ENCODE data around the gene RASSF10. TPM values are rescaled to one million over a fixed set of nuclear protein-coding genes. Genes with fewer than 3 reads are reported as not detected.

The RASSF10 gene
- polyA plus RNA-seq, 1 donor from 2014 or later: not detected

- no peaks in the 10 kb centered on the region for H4K20me1 ChIP-seq (ENCODE audit: insufficient read depth)
- H3K4me3 ChIP-seq (ENCODE audit: low read length): no peak overlapping the region
- H3K9me2 ChIP-seq (ENCODE audit: insufficient read depth, low read length): no peaks in the 10 kb centered on the region
- H3K4me2 ChIP-seq (ENCODE audit: low read length): no peak overlapping the region
- H3K36me3 ChIP-seq (ENCODE audit: insufficient read depth, low read length): no peaks in the 10 kb centered on the region
- H3F3A ChIP-seq (ENCODE audit: insufficient read depth, low read length, poor library complexity, severe bottlenecking): no peaks in the 10 kb centered on the region
- H3K27me3 ChIP-seq (ENCODE audit: insufficient read depth, low read depth, low read length): no peaks in the 10 kb centered on the region
- TF ChIP-seq REST (IDR thresholded peaks at IDR 0.05; ENCODE audit: borderline replicate concordance) (no peak), MXI1 (conservative IDR thresholded peaks at IDR 0.05; ENCODE audit: poor library complexity, severe bottlenecking) (no peak), POLR2AphosphoS5 (IDR thresholded peaks at IDR 0.05) (no peak), RAD21 (conservative IDR thresholded peaks at IDR 0.05) (no peak), EP300 (conservative IDR thresholded peaks at IDR 0.05; ENCODE audit: poor library complexity, severe bottlenecking) (no peak), CTCF (IDR thresholded peaks at IDR 0.05; ENCODE audit: poor library complexity, severe bottlenecking) (no peak), EZH2 (IDR thresholded peaks at IDR 0.05; ENCODE audit: borderline replicate concordance, insufficient read depth, low read length, poor library complexity, severe bottlenecking) (no peak), TAF1 (IDR thresholded peaks at IDR 0.05; ENCODE audit: low read depth) (no peak), SMC3 (conservative IDR thresholded peaks at IDR 0.05; ENCODE audit: poor library complexity) (no peak)
- H3K9me3 ChIP-seq (ENCODE audit: low read length): no peaks in the 10 kb centered on the region
- no peak overlapping the region for H3K27ac ChIP-seq (ENCODE audit: low read length)
- H2AFZ ChIP-seq (ENCODE audit: low read depth, low read length): no peak overlapping the region
- H3K9ac ChIP-seq (ENCODE audit: low read length): no peak overlapping the region
- H3K79me2 ChIP-seq (replicated peaks; ENCODE audit: insufficient read depth, low read length): no peaks in the 10 kb centered on the region
Observed at GRCh38 chr11:12962306-12962705, 46.8 kb upstream of the RASSF10 start.

GRCh38 chr11:12963051-12963450 is 46.1 kb upstream of the RASSF10 start:
- Histone ChIP-seq H3K9ac (ENCODE audit: low read length) (no peak overlapping the region), H3F3A (ENCODE audit: insufficient read depth, low read length, poor library complexity, severe bottlenecking) (no peaks in the 10 kb centered on the region), H3K27me3 (ENCODE audit: insufficient read depth, low read depth, low read length) (no peaks in the 10 kb centered on the region), H3K27ac (ENCODE audit: low read length) (no peak overlapping the region), H2AFZ (ENCODE audit: low read depth, low read length) (no peak overlapping the region), H3K9me2 (ENCODE audit: insufficient read depth, low read length) (no peaks in the 10 kb centered on the region), H3K4me3 (ENCODE audit: low read length) (no peak overlapping the region), H3K36me3 (ENCODE audit: insufficient read depth, low read length) (no peaks in the 10 kb centered on the region), H3K4me2 (ENCODE audit: low read length) (no peak overlapping the region), H3K9me3 (ENCODE audit: low read length) (no peaks in the 10 kb centered on the region), H4K20me1 (ENCODE audit: insufficient read depth) (no peaks in the 10 kb centered on the region), H3K79me2 (replicated peaks; ENCODE audit: insufficient read depth, low read length) (no peaks in the 10 kb centered on the region)
- TF ChIP-seq RAD21 (conservative IDR thresholded peaks at IDR 0.05) (no peak), SMC3 (conservative IDR thresholded peaks at IDR 0.05; ENCODE audit: poor library complexity) (no peak), EZH2 (IDR thresholded peaks at IDR 0.05; ENCODE audit: borderline replicate concordance, insufficient read depth, low read length, poor library complexity, severe bottlenecking) (no peak), MXI1 (conservative IDR thresholded peaks at IDR 0.05; ENCODE audit: poor library complexity, severe bottlenecking) (no peak), CTCF (IDR thresholded peaks at IDR 0.05; ENCODE audit: poor library complexity, severe bottlenecking) (no peak), TAF1 (IDR thresholded peaks at IDR 0.05; ENCODE audit: low read depth) (no peak), REST (IDR thresholded peaks at IDR 0.05; ENCODE audit: borderline replicate concordance) (no peak), POLR2AphosphoS5 (IDR thresholded peaks at IDR 0.05) (no peak), EP300 (conservative IDR thresholded peaks at IDR 0.05; ENCODE audit: poor library complexity, severe bottlenecking) (no peak)

Data from neural cell (in vitro differentiated cells).